Astrocyte of the spinal cord (primary cell): ENCODE data around the gene PLA2G4C.

Source experiments
- DNase-seq: peaks from one replicate; pipeline ENCODE4 v3.0.0; 2011; ENCODE audit warnings: low read depth, low spot score
- H3K4me3 ChIP-seq: 2 replicates; pipeline ENCODE4 v1.5.1; 2011; ENCODE audit warnings: low read depth, mild to moderate bottlenecking, low read length, moderate library complexity
- in situ Hi-C: cut with HindIII; loops from 2 replicates; pipeline ENCODE4 v1.10.0; 2017; ENCODE audit warnings: low sequenced_read_pairs
- TF ChIP-seq, protein P1 (sequence below): IDR thresholded peaks from 2 replicates; pipeline ENCODE4 v1.5.1; 2012; ENCODE audit warnings: low read depth, mild to moderate bottlenecking, low read length, inconsistent platforms

Gene PLA2G4C

DNA sequence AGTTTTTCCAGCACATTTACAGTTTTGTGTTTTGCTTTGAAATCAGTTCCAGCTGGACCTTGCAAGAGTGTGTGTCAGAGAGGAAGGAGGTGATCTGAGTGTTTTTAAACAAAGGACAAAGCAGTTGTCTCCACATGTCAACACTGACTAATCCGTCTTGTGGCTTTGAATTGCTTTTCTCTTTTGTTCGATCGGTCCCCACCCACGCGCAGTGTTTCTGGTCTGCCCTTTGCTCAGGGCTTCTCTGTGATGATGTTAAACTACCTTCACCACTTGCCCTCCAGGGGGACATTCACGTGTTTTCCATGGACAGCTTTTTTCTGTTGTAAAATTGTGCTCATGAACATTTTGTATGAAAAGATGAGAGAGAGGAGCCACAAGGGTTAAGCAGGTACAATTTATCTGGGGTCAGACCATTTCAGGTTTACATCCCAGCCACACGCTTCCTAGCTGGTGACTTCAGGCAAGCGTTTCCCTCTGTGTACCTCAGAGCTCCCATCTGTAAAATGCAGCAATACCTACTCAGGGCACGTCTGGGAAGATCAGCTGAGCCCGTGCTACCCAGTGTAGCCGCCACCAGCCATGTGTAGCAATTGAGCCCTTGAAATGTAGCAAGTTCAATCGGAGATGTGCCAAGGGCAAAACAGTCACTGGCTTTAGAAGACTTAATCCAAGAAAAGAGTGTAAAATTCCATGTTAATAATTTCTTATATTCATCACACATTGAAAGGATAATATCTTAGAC lies 13.5 kb upstream of the PLA2G4C start:
- no peak overlapping the region for H3K4me3 ChIP-seq
- in situ Hi-C loops: no loop called here
- peak; percentile 81 for DNase-seq
- TF ChIP-seq, protein P1, sequence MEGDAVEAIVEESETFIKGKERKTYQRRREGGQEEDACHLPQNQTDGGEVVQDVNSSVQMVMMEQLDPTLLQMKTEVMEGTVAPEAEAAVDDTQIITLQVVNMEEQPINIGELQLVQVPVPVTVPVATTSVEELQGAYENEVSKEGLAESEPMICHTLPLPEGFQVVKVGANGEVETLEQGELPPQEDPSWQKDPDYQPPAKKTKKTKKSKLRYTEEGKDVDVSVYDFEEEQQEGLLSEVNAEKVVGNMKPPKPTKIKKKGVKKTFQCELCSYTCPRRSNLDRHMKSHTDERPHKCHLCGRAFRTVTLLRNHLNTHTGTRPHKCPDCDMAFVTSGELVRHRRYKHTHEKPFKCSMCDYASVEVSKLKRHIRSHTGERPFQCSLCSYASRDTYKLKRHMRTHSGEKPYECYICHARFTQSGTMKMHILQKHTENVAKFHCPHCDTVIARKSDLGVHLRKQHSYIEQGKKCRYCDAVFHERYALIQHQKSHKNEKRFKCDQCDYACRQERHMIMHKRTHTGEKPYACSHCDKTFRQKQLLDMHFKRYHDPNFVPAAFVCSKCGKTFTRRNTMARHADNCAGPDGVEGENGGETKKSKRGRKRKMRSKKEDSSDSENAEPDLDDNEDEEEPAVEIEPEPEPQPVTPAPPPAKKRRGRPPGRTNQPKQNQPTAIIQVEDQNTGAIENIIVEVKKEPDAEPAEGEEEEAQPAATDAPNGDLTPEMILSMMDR: peak; percentile 33

GRCh38 chr19:48122421-48122820 lies 11.8 kb upstream of the PLA2G4C start:
- H3K4me3 ChIP-seq: no peak overlapping the region
- DNase-seq: no peak
- TF ChIP-seq, protein P1: no peak
- in situ Hi-C loops: no loop called here

- in situ Hi-C loops: no loop called here
- TF ChIP-seq, protein P1: no peak
- peak; percentile 17 for DNase-seq
- H3K4me3 ChIP-seq: no peak overlapping the region
These were observed 11.3 kb upstream of the PLA2G4C start for GRCh38 chr19:48121909-48122371.

GRCh38 chr19:48121066-48121465 lies 10.4 kb upstream of the PLA2G4C start:
- in situ Hi-C loops: no loop called here
- TF ChIP-seq, protein P1: no peak
- H3K4me3 ChIP-seq: no peak overlapping the region
- no peak for DNase-seq

DNA sequence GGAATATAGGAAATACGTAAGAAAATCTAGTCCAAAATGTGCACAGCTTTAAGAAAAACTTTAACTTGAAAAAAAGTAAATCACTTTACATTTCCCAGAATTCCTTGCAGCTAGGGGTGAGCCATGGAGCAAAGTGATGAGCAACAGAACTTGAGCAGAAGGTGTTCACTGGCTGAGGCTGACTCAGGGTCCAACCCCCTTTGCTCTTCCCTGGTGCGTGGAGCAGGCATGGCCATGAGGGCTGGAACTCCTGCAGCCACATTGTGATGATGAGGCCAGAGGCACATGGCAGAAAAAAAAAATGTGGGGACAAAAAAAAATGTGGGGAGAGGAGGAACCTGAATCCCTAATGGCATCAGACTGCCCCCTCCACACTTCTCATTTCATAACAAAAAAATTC lies 9.9 kb upstream of the PLA2G4C start:
- in situ Hi-C loops: no loop called here
- H3K4me3 ChIP-seq: no peak overlapping the region
- TF ChIP-seq, protein P1: no peak
- DNase-seq: no peak

GRCh38 chr19:48118131-48118517 lies 7.5 kb upstream of the PLA2G4C start:
- TF ChIP-seq, protein P1: no peak
- in situ Hi-C loops: no loop called here
- H3K4me3 ChIP-seq: no peak overlapping the region

More at GRCh38 chr19:48118131-48118517, 7.5 kb upstream of the PLA2G4C start:
- DNase-seq: no peak
